Measurements from ENCODE around the gene UNG.
"Not testable (repeated sequence)": the region's sequence is repeated elsewhere in the genome, so short reads cannot be mapped to it uniquely, and the experiment has no call there.

UNG gene

GRCh38 chr12:109120557-109120956 is 23.2 kb downstream of the UNG start:
- no peak for DNase-seq (ENCODE audit: low read depth in 2 of 2)

- DNase-seq (ENCODE audit: low read depth in 2 of 2), result no peak
These were observed 24.0 kb downstream of the UNG start for GRCh38 chr12:109121346-109121880.

- DNase-seq (ENCODE audit: low read depth in 2 of 2), result no peak
These were observed 27.7 kb downstream of the UNG start for GRCh38 chr12:109124878-109125648.

GRCh38 chr12:109125791-109126190 is 28.4 kb downstream of the UNG start:
- DNase-seq (ENCODE audit: low read depth in 2 of 2), result no peak

- no peak for DNase-seq (ENCODE audit: low read depth in 2 of 2)
These were observed 29.4 kb downstream of the UNG start for GRCh38 chr12:109126784-109127183.

- no peak for DNase-seq (ENCODE audit: low read depth in 2 of 2)
These were observed 30.3 kb downstream of the UNG start for GRCh38 chr12:109127533-109128242.

- DNase-seq (ENCODE audit: low read depth in 2 of 2), result no peak
These were observed 33.1 kb downstream of the UNG start for GRCh38 chr12:109130297-109131153.

GRCh38 chr12:109131154-109132050 is 34.0 kb downstream of the UNG start:
- DNase-seq (ENCODE audit: low read depth in 2 of 2), result no peak

- DNase-seq (ENCODE audit: low read depth in 2 of 2), result no peak
These were observed 37.0 kb downstream of the UNG start for GRCh38 chr12:109134186-109134917.

- DNase-seq (ENCODE audit: low read depth in 2 of 2), result no peak
These were observed 39.7 kb downstream of the UNG start for GRCh38 chr12:109137055-109137454.

- DNase-seq (ENCODE audit: low read depth in 2 of 2), result no peak
These were observed 42.0 kb downstream of the UNG start for GRCh38 chr12:109139360-109139759.

- no peak for DNase-seq (ENCODE audit: low read depth in 2 of 2)
These were observed 42.4 kb downstream of the UNG start for GRCh38 chr12:109139791-109140190.

GRCh38 chr12:109140560-109140959 is 43.2 kb downstream of the UNG start:
- DNase-seq (ENCODE audit: low read depth in 2 of 2), result no peak

- DNase-seq (ENCODE audit: low read depth in 2 of 2), result no peak
These were observed 46.8 kb downstream of the UNG start for GRCh38 chr12:109144224-109144623.

GRCh38 chr12:109147126-109147525 is 49.7 kb downstream of the UNG start:
- not testable (repeated sequence) for DNase-seq (ENCODE audit: low read depth in 2 of 2)

- DNase-seq (ENCODE audit: low read depth in 2 of 2), result no peak
These were observed 50.6 kb downstream of the UNG start for GRCh38 chr12:109147954-109148353.

GRCh38 chr12:109150124-109150640 is 52.8 kb downstream of the UNG start:
- DNase-seq (ENCODE audit: low read depth in 2 of 2), result no peak

- no peak for DNase-seq (ENCODE audit: low read depth in 2 of 2)
These were observed 54.1 kb downstream of the UNG start for GRCh38 chr12:109151457-109151856.

- DNase-seq (ENCODE audit: low read depth in 2 of 2), result peak in 1 of 2 donors; percentile 6
These were observed 56.5 kb downstream of the UNG start for GRCh38 chr12:109153821-109154441.

Measured in stimulated activated CD4-positive, alpha-beta T cell treated with anti-CD3 and anti-CD28 coated beads, Interleukin-1b, Interleukin-23, amount 100 ng/mL, for 4 hours (primary cell).